H9 (cell line): Measurements from ENCODE around the gene NR5A1. TPM values are rescaled to one million over a fixed set of nuclear protein-coding genes. Genes with fewer than 3 reads are reported as not detected.

Experiments used
- DNase-seq: peaks from one replicate; pipeline ENCODE4 v3.0.0-alpha.2; 2017
- H2AFZ ChIP-seq: one replicate; pipeline ENCODE4 v1.6.1; 2013; ENCODE audit warnings: mild to moderate bottlenecking, low read length, control low read depth, moderate library complexity
- H2AK5ac ChIP-seq: 2 replicates; pipeline ENCODE4 v1.6.1; 2013; ENCODE audit warnings: low read length, control low read depth, mixed read lengths; ENCODE audit not compliant: insufficient read length
- H2BK120ac ChIP-seq: one replicate; pipeline ENCODE4 v1.6.1; 2013; ENCODE audit warnings: low read depth, mild to moderate bottlenecking, low read length, control low read depth, inconsistent platforms; ENCODE audit not compliant: poor library complexity, severe bottlenecking
- H2BK12ac ChIP-seq: 2 replicates; pipeline ENCODE4 v1.6.1; 2013; ENCODE audit warnings: low read length, control low read depth, mixed read lengths, low read depth; ENCODE audit not compliant: insufficient read length
- H2BK15ac ChIP-seq: 2 replicates; pipeline ENCODE4 v1.6.1; 2013; ENCODE audit warnings: low read depth, low read length, control low read depth
- H2BK20ac ChIP-seq: one replicate; pipeline ENCODE4 v1.6.1; 2013; ENCODE audit warnings: low read depth, mild to moderate bottlenecking, low read length, control low read depth, inconsistent platforms; ENCODE audit not compliant: poor library complexity, severe bottlenecking
- H2BK5ac ChIP-seq: 2 replicates; pipeline ENCODE4 v1.6.1; 2013; ENCODE audit warnings: low read length, control low read depth, mixed read lengths; ENCODE audit not compliant: insufficient read length
- H3K14ac ChIP-seq: 2 replicates; pipeline ENCODE4 v1.6.1; 2013; ENCODE audit warnings: low read length, control low read depth; ENCODE audit not compliant: insufficient read depth
- H3K18ac ChIP-seq: 2 replicates; pipeline ENCODE4 v1.6.1; 2013; ENCODE audit warnings: low read depth, mild to moderate bottlenecking, mixed read lengths, low read length, control low read depth; ENCODE audit not compliant: insufficient read length
- H3K23ac ChIP-seq: 2 replicates; pipeline ENCODE4 v1.6.1; 2013; ENCODE audit warnings: low read length, control low read depth, mixed read lengths, low read depth; ENCODE audit not compliant: insufficient read length
- H3K23me2 ChIP-seq: 2 replicates; pipeline ENCODE4 v1.6.1; 2013; ENCODE audit warnings: low read depth, mild to moderate bottlenecking, mixed read lengths, low read length, control low read depth; ENCODE audit not compliant: insufficient read length, poor library complexity, severe bottlenecking
- H3K27ac ChIP-seq: 2 replicates; pipeline ENCODE4 v1.5.1; 2013; ENCODE audit warnings: low read length, control low read depth, mixed read lengths, low read depth; ENCODE audit not compliant: insufficient read length
- H3K27me3 ChIP-seq: 2 replicates; pipeline ENCODE4 v1.6.1; 2013; ENCODE audit warnings: low read length, control low read depth, inconsistent platforms; ENCODE audit not compliant: insufficient read depth
- H3K4ac ChIP-seq: 2 replicates; pipeline ENCODE4 v1.6.1; 2013; ENCODE audit warnings: low read depth, mild to moderate bottlenecking, control low read depth, inconsistent platforms, low read length, moderate library complexity
- H3K4me1 ChIP-seq: 2 replicates; pipeline ENCODE4 v1.6.1; 2013; ENCODE audit warnings: low read length, control low read depth, inconsistent platforms; ENCODE audit not compliant: insufficient read depth
- H3K4me2 ChIP-seq: 2 replicates; pipeline ENCODE4 v1.6.1; 2013; ENCODE audit warnings: low read length, control low read depth, mixed read lengths; ENCODE audit not compliant: insufficient read length, insufficient read depth
- H3K56ac ChIP-seq: 2 replicates; pipeline ENCODE4 v1.6.1; 2013; ENCODE audit warnings: low read depth, mild to moderate bottlenecking, mixed read lengths, low read length, control low read depth; ENCODE audit not compliant: insufficient read length
- H3K79me1 ChIP-seq: 2 replicates; pipeline ENCODE4 v1.6.1; 2013; ENCODE audit warnings: low read depth, mild to moderate bottlenecking, moderate library complexity, low read length, control low read depth, inconsistent platforms; ENCODE audit not compliant: insufficient read depth, poor library complexity, severe bottlenecking
- H3K79me2 ChIP-seq: 2 replicates; pipeline ENCODE4 v1.6.1; 2013; ENCODE audit warnings: low read length, control low read depth, inconsistent platforms; ENCODE audit not compliant: insufficient read depth
- H3K9ac ChIP-seq: 2 replicates; pipeline ENCODE4 v1.6.1; 2013; ENCODE audit warnings: low read length, control low read depth, mixed read lengths; ENCODE audit not compliant: insufficient read length; ENCODE audit errors: extremely low read depth
- H3K9me3 ChIP-seq: one replicate; pipeline ENCODE4 v1.6.1; 2013; ENCODE audit warnings: low read depth, low read length, inconsistent platforms; ENCODE audit not compliant: control insufficient read depth
- H3T11ph ChIP-seq: one replicate; pipeline ENCODE4 v1.6.1; 2013; ENCODE audit warnings: mild to moderate bottlenecking, low read length, control low read depth, inconsistent platforms
- H4K20me1 ChIP-seq: one replicate; pipeline ENCODE4 v1.6.1; 2013; ENCODE audit not compliant: control insufficient read depth, insufficient read length, insufficient read depth
- H4K5ac ChIP-seq: 2 replicates; pipeline ENCODE4 v1.6.1; 2013; ENCODE audit warnings: low read depth, mild to moderate bottlenecking, mixed read lengths, low read length, control low read depth; ENCODE audit not compliant: insufficient read length
- H4K8ac ChIP-seq: replicated peaks from 2 replicates; pipeline ENCODE4 v1.6.1; 2013; ENCODE audit warnings: low read length, control low read depth, mixed read lengths, low read depth; ENCODE audit not compliant: insufficient read length
- H4K91ac ChIP-seq: 2 replicates; pipeline ENCODE4 v1.6.1; 2013; ENCODE audit warnings: low read depth, mild to moderate bottlenecking, moderate library complexity, mixed read lengths, low read length, control low read depth; ENCODE audit not compliant: insufficient read length
- H3K27ac Mint-ChIP-seq, 3 experiments: 2 replicates in 2 of 3; 3 replicates in 1 of 3; pipeline ENCODE4 v1.8.0; 2020 to 2021; ENCODE audit warnings: mixed read lengths in 3 of 3, mild to moderate bottlenecking in 1 of 3, moderate library complexity in 1 of 3
- H3K27me3 Mint-ChIP-seq: 2 replicates; pipeline ENCODE4 v1.8.0; 2021; ENCODE audit warnings: low read depth, mild to moderate bottlenecking, moderate library complexity, mixed read lengths
- H3K36me3 Mint-ChIP-seq, 3 experiments: 2 replicates in 2 of 3; 3 replicates in 1 of 3; pipeline ENCODE4 v1.8.0; 2020 to 2021; ENCODE audit warnings: low read depth in 3 of 3, mixed read lengths in 3 of 3; ENCODE audit not compliant: insufficient read depth in 1 of 3
- H3K4me1 Mint-ChIP-seq, 2 experiments: 2 replicates each; pipeline ENCODE4 v1.8.0; 2020; ENCODE audit warnings: mixed read lengths in 2 of 2
- H3K4me3 Mint-ChIP-seq, 2 experiments: 2 replicates in 1 of 2; 3 replicates in 1 of 2; pipeline ENCODE4 v1.8.0; 2020 to 2021; ENCODE audit warnings: mild to moderate bottlenecking in 2 of 2, mixed read lengths in 2 of 2, moderate library complexity in 1 of 2
- H3K9me3 Mint-ChIP-seq, 2 experiments: 2 replicates in 1 of 2; 3 replicates in 1 of 2; pipeline ENCODE4 v1.8.0; 2020; ENCODE audit warnings: mild to moderate bottlenecking in 2 of 2, mixed read lengths in 2 of 2, moderate library complexity in 1 of 2
- CTCF ChIP-seq: fragments of 200-600 bp; sonication (generic); conservative IDR thresholded peaks from 3 replicates; pipeline ENCODE4 v1.8.0; 2021; ENCODE audit warnings: antibody characterized with exemption, mild to moderate bottlenecking
- WGBS: extraction: QIAGEN DNeasy Blood & Tissue Kit; methylation state at CpG from one replicate; pipeline ENCODE4 v1.1.7; 2013; ENCODE audit warnings: missing lambda C conversion rate, low lambda C conversion rate, mixed read lengths; ENCODE audit not compliant: insufficient read length; ENCODE audit errors: extremely low coverage; 5-methylcytosine and 5-hydroxymethylcytosine counted together
- total RNA-seq: library from RNA; stranded (reverse); gene quantifications from 2 replicates; pipeline ENCODE4 v1.2.1, GENCODE V29; 2021

NR5A1 gene
- total RNA-seq, 1 experiment from 2014 or later = 0.37 TPM

GRCh38 chr9:124442826-124443225 lies 64.4 kb downstream of the NR5A1 start:
- Histone ChIP-seq H3K27ac (no peak overlapping the region), H3K14ac (no peak overlapping the region), H2AK5ac (no peak overlapping the region), H2BK12ac (no peak overlapping the region), H3K18ac (no peak overlapping the region), H4K91ac (no peak overlapping the region), H2BK15ac (no peak overlapping the region), H2BK20ac (no peak overlapping the region), H2BK120ac (no peak overlapping the region), H4K5ac (no peak overlapping the region), H3K4me1 (no peaks in the 10 kb centered on the region), H3K4ac (no peak overlapping the region), H3K79me1 (no peaks in the 10 kb centered on the region), H3K56ac (no peak overlapping the region), H4K8ac (no peak overlapping the region), H2AFZ (no peak overlapping the region), H3K23me2 (no peaks in the 10 kb centered on the region), H2BK5ac (no peak overlapping the region), H3K79me2 (no peaks in the 10 kb centered on the region), H3K9me3 (no peaks in the 10 kb centered on the region), H3K4me2 (no peak overlapping the region), H4K20me1 (no peaks in the 10 kb centered on the region), H3T11ph (no peak overlapping the region), H3K9ac (no peak overlapping the region), H3K27me3 (no peaks in the 10 kb centered on the region), H3K23ac (no peak overlapping the region)
- Mint-ChIP-seq H3K36me3 (no peaks in the 10 kb centered on the region), H3K4me3 (no peak overlapping the region), H3K9me3 (peaks cover 0 to 2% of the 10 kb centered on the region in 2 experiments; a peak in 2 of 5 replicates), H3K4me1 (peaks cover 3 to 5% of the 10 kb centered on the region in 2 experiments; a peak in 3 of 4 replicates), H3K27ac (peak overlapping the region in 2 of 3 experiments; percentile 12 to 34; a peak in 1 of 7 replicates), H3K27me3 (peaks cover 25% of the 10 kb centered on the region)
- WGBS = no CpG with 5 or more reads among the region's 3 CpGs
- no peak for TF ChIP-seq CTCF
- no peak for DNase-seq
